Muscle layer of duodenum (tissue), 2 donors: ENCODE results near the gene UCKL1.

ENCODE experiments used
- H3K27ac ChIP-seq: one replicate; pipeline ENCODE4 v1.7.0; 2013; ENCODE audit warnings: mild to moderate bottlenecking, low read length
- H3K27me3 ChIP-seq: one replicate; pipeline ENCODE4 v1.7.0; 2013; ENCODE audit warnings: low read depth, mild to moderate bottlenecking, control low read depth, low read length
- H3K36me3 ChIP-seq, 2 donors: one replicate each; pipeline ENCODE4 v1.7.0; 2013; ENCODE audit warnings: low read length in 2 of 2, control low read depth in 1 of 2, mild to moderate bottlenecking in 1 of 2; ENCODE audit not compliant: insufficient read depth in 2 of 2, control insufficient read depth in 1 of 2
- H3K4me1 ChIP-seq, 2 donors: one replicate each; pipeline ENCODE4 v1.7.0; 2013; ENCODE audit warnings: low read length in 2 of 2, mild to moderate bottlenecking in 2 of 2, control low read depth in 1 of 2, moderate library complexity in 1 of 2; ENCODE audit not compliant: insufficient read depth in 2 of 2, control insufficient read depth in 1 of 2
- H3K4me3 ChIP-seq, 2 donors: one replicate each; pipeline ENCODE4 v1.7.0; 2013; ENCODE audit warnings: low read length in 2 of 2, low read depth in 1 of 2, mild to moderate bottlenecking in 1 of 2
- H3K9me3 ChIP-seq, 2 donors: one replicate each; pipeline ENCODE4 v1.7.0; 2013; ENCODE audit warnings: low read length in 2 of 2, control low read depth in 1 of 2, mild to moderate bottlenecking in 1 of 2; ENCODE audit not compliant: control insufficient read depth in 1 of 2
- donor health status: healthy.

The UCKL1 gene

GRCh38 chr20:63900413-63900812 lies 55.8 kb downstream of the UCKL1 start:
- Histone ChIP-seq H3K9me3 (no peaks in the 10 kb centered on the region), H3K36me3 (no peaks in the 10 kb centered on the region), H3K4me3 (no peak overlapping the region), H3K27ac (no peak overlapping the region), H3K27me3 (no peaks in the 10 kb centered on the region), H3K4me1 (peaks cover 16 to 27% of the 10 kb centered on the region in 2 donors)

DNA sequence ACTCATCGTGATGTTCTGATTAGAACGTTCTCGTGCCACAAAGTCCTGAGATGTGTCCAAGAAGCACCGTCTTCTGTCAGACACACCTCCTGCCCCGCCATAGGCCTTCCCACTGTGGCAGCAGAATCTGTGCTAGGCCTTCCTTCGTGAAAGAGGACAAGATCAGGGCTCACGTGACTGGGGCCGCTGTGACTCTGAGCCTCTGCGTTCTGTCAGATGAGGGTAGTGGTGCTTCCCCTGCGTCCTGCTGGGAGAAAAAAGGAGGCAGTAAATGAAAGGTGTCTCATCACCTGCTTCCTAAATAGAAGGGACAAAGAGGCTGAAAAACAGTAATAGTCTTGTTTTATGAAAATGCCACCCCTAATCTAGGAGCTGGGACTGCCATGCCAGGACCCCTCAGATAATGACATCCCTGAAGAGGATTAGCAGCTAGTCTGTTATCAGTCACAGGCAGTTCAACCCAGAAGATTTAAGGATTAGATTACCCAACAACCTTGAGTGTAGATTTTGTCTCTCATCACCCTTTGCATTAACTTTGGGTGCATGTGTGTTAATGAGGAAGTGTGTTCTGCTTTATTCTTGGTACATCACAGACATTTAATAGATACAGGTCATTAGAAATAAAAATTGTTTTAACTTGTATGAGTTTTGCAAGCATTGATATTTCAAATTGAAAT lies 57.2 kb downstream of the UCKL1 start:
- H3K27ac ChIP-seq = no peak overlapping the region
- no peaks in the 10 kb centered on the region for H3K27me3 ChIP-seq
- peaks cover 16 to 30% of the 10 kb centered on the region in 2 donors for H3K4me1 ChIP-seq
- H3K36me3 ChIP-seq = no peaks in the 10 kb centered on the region
- no peak overlapping the region for H3K4me3 ChIP-seq
- no peaks in the 10 kb centered on the region for H3K9me3 ChIP-seq

DNA sequence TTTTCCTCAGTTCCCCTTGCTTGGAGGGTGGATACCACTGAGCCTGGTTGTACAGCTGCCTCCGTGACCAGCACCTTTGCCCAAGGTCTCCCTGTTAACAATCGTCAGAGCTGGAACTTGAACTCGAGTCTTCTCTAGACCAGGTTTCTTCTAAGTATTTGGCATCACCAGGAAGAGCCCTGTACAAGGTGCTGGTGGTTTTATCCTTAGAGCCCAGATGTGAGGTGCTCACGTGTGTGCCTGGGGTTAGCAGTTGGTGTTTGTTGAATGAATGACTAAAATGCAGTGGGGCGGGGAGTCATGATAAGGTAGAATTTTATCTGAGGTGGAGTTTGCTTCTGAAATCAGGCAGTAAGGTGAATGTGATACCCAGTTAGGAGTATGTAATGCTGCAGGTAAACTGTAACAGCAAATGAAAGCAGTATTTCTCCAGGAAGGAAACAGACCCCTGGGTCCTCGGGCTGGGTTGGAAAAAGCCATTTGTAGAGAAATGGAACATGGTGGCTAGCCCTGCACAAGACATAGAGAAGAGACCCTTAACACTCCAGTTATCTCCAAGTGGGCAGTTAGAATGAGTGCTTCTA lies 58.1 kb downstream of the UCKL1 start:
- Histone ChIP-seq H3K36me3 (no peaks in the 10 kb centered on the region), H3K27ac (no peak overlapping the region), H3K9me3 (no peaks in the 10 kb centered on the region), H3K4me3 (no peak overlapping the region), H3K27me3 (no peaks in the 10 kb centered on the region), H3K4me1 (peaks cover 16 to 32% of the 10 kb centered on the region in 2 donors)

DNA sequence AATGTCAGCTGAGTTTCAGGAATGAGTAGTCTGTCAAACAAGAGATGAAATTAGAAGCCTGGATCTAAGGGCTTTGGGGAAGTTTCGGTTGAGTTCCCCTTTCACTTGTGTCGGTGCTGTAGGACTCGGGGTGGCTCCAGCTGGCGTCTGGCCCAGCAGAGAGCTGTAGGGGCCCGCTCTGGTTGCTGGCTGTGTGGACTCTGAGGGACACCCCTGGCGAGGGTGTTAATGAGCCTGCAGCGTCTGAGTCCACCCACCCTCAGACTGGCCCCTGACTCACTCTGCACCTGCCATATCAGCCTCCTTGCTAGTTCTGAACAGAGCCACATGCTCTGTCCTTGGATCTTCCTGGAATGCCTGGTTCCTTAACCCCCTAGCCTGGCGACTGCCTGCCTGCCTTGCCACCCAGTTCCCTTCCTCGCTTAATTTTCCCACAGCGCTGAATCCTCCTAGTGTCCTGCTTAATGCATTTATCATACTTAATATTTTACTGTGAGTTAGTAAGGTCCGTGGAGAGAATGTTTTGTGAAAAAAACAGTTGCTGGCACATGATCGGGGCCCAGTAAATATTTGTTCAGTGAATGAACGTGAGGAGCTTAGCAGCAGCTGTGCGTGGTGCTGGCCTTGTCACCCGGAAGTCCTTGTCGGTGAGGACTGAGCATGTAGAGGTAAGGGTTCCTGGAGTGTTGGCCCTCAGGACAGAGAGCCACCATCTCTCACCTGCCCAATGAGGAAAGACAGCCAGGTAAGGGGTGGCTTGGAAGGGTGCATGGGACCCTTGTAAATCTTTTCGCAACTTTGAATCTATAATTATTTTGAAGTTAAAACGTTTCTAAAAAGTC lies 59.7 kb downstream of the UCKL1 start:
- H3K36me3 ChIP-seq = peaks cover 0 to 4% of the 10 kb centered on the region in 2 donors
- H3K9me3 ChIP-seq = no peaks in the 10 kb centered on the region
- H3K4me1 ChIP-seq = peaks cover 16 to 32% of the 10 kb centered on the region in 2 donors
- H3K4me3 ChIP-seq = peak overlapping the region; percentile 62 to 84
- peak overlapping the region; percentile 94 for H3K27ac ChIP-seq
- H3K27me3 ChIP-seq = no peaks in the 10 kb centered on the region

GRCh38 chr20:63895952-63896263 lies 60.3 kb downstream of the UCKL1 start:
- no peaks in the 10 kb centered on the region for H3K27me3 ChIP-seq
- peaks cover 16 to 32% of the 10 kb centered on the region in 2 donors for H3K4me1 ChIP-seq
- H3K9me3 ChIP-seq = no peaks in the 10 kb centered on the region
- peak overlapping the region; percentile 62 to 84 for H3K4me3 ChIP-seq
- H3K36me3 ChIP-seq = peaks cover 0 to 10% of the 10 kb centered on the region in 2 donors
- H3K27ac ChIP-seq = peak overlapping the region; percentile 94

GRCh38 chr20:63895202-63895951 lies 60.8 kb downstream of the UCKL1 start:
- Histone ChIP-seq H3K9me3 (no peaks in the 10 kb centered on the region), H3K4me3 (peak overlapping the region; percentile 62 to 84), H3K36me3 (peaks cover 5 to 15% of the 10 kb centered on the region in 2 donors), H3K27me3 (no peaks in the 10 kb centered on the region), H3K4me1 (peaks cover 16 to 32% of the 10 kb centered on the region in 2 donors), H3K27ac (peak overlapping the region; percentile 94)

- no peaks in the 10 kb centered on the region for H3K9me3 ChIP-seq
- H3K4me3 ChIP-seq = peak within 1 kb of the TSS; percentile 66 to 84
- H3K27me3 ChIP-seq = no peaks in the 10 kb centered on the region
- peaks cover 13 to 23% of the 10 kb centered on the region in 2 donors for H3K36me3 ChIP-seq
- peaks cover 16 to 29% of the 10 kb centered on the region in 2 donors for H3K4me1 ChIP-seq
- peak within 1 kb of the TSS; percentile 94 for H3K27ac ChIP-seq
Measured at GRCh38 chr20:63894358-63895201, 61.6 kb downstream of the UCKL1 start, which contains the start of gene DNAJC5. TSS of gene DNAJC5 (plus strand) at chr20:63895126. CDS start at chr20:63928346, 33,220 bp downstream.

- H3K27ac ChIP-seq = peak overlapping the region; percentile 3
- peak overlapping the region in 1 of 2 donors; percentile 66 for H3K4me3 ChIP-seq
- H3K9me3 ChIP-seq = no peaks in the 10 kb centered on the region
- H3K4me1 ChIP-seq = peaks cover 16 to 29% of the 10 kb centered on the region in 2 donors
- H3K36me3 ChIP-seq = peaks cover 18 to 29% of the 10 kb centered on the region in 2 donors
- no peaks in the 10 kb centered on the region for H3K27me3 ChIP-seq
Measured at GRCh38 chr20:63893999-63894357, 62.2 kb downstream of the UCKL1 start.

DNA sequence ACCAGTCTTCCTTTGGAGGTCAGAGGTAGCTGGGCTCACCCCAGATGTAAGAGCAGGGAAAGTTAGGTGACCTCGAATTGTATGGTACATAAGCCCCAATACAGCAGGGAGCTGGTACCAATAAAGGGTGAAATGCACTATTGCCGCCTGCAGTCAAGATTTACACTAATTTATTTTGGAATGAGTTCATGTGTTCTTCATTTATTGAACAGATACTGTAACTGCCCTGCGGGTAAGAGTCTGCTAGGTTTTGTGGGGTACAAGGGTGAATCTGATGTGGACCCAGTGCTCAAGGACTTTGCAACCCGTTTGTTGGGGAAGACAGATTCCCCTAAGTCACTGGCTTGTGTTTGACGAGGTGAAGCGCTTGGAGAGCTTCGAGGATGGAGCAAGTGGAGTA lies 63.8 kb downstream of the UCKL1 start:
- Histone ChIP-seq H3K4me1 (peaks cover 8 to 22% of the 10 kb centered on the region in 2 donors), H3K4me3 (no peak overlapping the region), H3K27me3 (no peaks in the 10 kb centered on the region), H3K36me3 (peaks cover 25 to 37% of the 10 kb centered on the region in 2 donors), H3K27ac (no peak overlapping the region), H3K9me3 (no peaks in the 10 kb centered on the region)
